GM18511 (cell line): Measurements from ENCODE around the gene CMPK2.
"Not testable (repeated sequence)": the region's sequence is repeated elsewhere in the genome, so short reads cannot be mapped to it uniquely, and the experiment has no call there.

Experiments used
- ATAC-seq: cut with Tn5 transposase; IDR thresholded peaks from one replicate; pipeline ENCODE4 v1.9.1; 2021; ENCODE audit warnings: mild to moderate bottlenecking, moderate library complexity; ENCODE audit not compliant: unreplicated experiment

Gene CMPK2

GRCh38 chr2:6865346-6866274 is at the start of gene CMPK2:
TSS of gene CMPK2 (minus strand) at chr2:6865907. CDS start at chr2:6865696, 211 bp downstream.
- peak; percentile 76 for ATAC-seq

GRCh38 chr2:6915399-6915798 is 49.7 kb upstream of the CMPK2 start:
- no peak for ATAC-seq

GRCh38 chr2:6914828-6915227 is 49.1 kb upstream of the CMPK2 start:
- ATAC-seq, result no peak

- no peak for ATAC-seq
These were observed 47.9 kb upstream of the CMPK2 start for GRCh38 chr2:6913415-6914157.

- no peak for ATAC-seq
These were observed 46.0 kb upstream of the CMPK2 start for GRCh38 chr2:6911721-6912120.

- peak; percentile 99 for ATAC-seq
These were observed 44.0 kb upstream of the CMPK2 start for GRCh38 chr2:6909431-6910385.

GRCh38 chr2:6908291-6908690 is 42.6 kb upstream of the CMPK2 start:
- ATAC-seq, result no peak

GRCh38 chr2:6906165-6906741 is 40.5 kb upstream of the CMPK2 start:
- no peak for ATAC-seq

- ATAC-seq, result no peak
These were observed 40.0 kb upstream of the CMPK2 start for GRCh38 chr2:6905668-6906067.

GRCh38 chr2:6902581-6902980 is 36.9 kb upstream of the CMPK2 start:
- not testable (repeated sequence) for ATAC-seq

- ATAC-seq, result peak; percentile 58
These were observed 31.4 kb upstream of the CMPK2 start for GRCh38 chr2:6896930-6897759.

- ATAC-seq, result no peak
These were observed 28.3 kb upstream of the CMPK2 start for GRCh38 chr2:6893876-6894482.

- no peak for ATAC-seq
These were observed 23.0 kb upstream of the CMPK2 start for GRCh38 chr2:6888724-6889123.

GRCh38 chr2:6887751-6888192 is 22.1 kb upstream of the CMPK2 start:
- no peak for ATAC-seq

GRCh38 chr2:6885968-6886367 is 20.3 kb upstream of the CMPK2 start:
- ATAC-seq, result no peak

GRCh38 chr2:6885551-6885950 is 19.8 kb upstream of the CMPK2 start:
- no peak for ATAC-seq

GRCh38 chr2:6883448-6884122 is 17.9 kb upstream of the CMPK2 start:
- no peak for ATAC-seq

- ATAC-seq, result no peak
These were observed 15.8 kb upstream of the CMPK2 start for GRCh38 chr2:6881516-6881915.

- no peak for ATAC-seq
These were observed 15.3 kb upstream of the CMPK2 start for GRCh38 chr2:6881046-6881445.
